NCI-H774 (cell line): ENCODE measurements around the gene GAREM1.
"Not testable (repeated sequence)": the region's sequence is repeated elsewhere in the genome, so short reads cannot be mapped to it uniquely, and the experiment has no call there.

Source experiments
- DNase-seq: peaks from one replicate; lab custom pipeline; 2025; lab: John Stamatoyannopoulos, UW

GAREM1 gene

DNA sequence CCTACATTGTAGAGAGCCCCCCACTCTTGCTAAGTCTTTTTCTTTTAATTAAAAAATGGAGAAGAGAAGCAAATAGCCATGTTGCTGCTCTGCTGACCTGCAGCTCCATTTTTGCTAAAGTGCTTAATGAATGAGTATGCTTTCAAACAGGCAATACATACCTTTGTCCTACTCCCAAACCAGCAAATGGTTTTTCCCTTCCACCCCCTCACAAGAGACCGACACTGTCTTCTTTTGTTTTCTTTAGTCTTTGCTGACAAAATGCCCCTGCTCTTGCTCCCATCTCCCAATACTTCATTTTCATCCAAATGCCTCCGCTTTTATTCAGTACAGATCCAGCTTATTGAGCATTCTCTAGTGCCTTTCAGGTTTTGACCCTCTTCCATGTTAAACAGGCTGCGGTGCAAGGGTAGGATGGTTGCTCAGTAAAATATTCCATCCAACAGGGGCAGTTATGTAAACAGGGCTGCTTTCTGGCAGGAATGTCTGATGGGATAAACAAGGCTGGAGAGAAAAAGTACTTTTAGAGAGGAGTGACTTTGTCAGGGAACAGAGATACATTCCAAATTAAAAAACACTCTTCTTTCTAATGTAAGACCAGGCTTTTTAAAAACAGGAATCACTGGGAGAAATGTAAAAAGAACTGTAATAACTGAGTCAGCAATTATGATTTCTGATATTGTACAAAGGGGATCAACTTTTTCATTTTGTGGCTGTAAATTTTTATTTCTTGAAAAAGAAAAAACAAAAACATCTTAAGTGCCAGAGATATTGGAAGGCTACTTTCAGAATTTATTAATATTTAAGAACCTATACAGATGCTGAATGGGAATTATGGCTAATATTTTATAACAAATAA lies 144.0 kb downstream of the GAREM1 start:
- DNase-seq, result no peak

DNA sequence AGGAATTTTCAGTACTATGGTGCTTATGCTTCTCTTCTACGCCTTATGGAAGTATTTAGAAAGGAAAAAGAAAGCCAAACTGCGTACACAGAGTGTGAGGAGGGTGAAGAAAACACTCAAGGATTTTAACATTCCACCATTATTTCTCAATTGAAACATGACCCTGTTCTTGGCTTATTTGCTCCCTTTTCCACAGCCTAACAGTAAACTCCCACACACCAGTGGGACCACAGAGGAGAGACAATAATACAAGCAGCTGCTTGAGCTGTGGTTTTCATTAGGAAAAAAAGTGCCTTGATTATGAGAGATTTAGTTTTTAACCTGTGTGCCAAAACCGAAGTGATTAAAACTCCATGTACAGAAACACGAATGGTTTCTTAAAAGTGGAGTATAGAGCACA lies 146.5 kb downstream of the GAREM1 start:
- no peak for DNase-seq

DNA sequence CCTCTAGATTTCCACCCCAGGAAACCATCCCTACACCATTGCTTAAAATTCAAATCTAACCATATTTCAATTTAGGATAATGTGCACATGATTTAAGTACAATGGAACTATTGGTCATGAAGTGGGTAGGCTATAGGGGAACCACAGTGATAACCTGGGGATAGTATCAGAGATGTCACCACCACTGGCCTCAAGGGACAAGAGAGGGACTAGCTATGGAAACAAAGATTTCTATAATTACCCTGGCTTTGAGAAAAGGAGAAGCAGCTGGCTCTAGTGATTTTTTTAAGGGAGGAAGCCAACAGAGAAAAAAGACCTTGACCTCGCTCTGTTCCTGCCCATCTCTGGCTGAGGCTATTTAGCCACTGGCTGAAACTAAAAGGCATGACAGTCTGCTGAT lies 148.9 kb downstream of the GAREM1 start:
- no peak for DNase-seq

DNA sequence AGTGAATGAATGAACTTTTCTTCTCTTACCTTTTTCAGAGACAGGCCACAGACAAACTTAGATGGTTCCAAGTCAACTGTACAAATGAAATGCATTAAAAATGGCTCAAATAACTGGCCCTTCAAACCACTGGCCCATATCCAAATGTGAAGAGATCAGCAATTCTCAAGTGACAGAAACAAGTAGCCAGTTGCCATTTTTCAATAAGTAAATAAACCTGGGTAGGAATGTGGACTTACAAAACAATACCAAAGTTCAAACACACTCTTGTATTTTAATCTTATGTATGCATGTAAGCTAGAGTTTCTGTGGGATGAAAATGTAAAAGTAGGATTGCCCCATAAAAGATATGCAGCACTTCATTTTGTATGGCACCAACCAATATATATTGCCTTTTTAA lies 151.6 kb downstream of the GAREM1 start:
- no peak for DNase-seq

DNA sequence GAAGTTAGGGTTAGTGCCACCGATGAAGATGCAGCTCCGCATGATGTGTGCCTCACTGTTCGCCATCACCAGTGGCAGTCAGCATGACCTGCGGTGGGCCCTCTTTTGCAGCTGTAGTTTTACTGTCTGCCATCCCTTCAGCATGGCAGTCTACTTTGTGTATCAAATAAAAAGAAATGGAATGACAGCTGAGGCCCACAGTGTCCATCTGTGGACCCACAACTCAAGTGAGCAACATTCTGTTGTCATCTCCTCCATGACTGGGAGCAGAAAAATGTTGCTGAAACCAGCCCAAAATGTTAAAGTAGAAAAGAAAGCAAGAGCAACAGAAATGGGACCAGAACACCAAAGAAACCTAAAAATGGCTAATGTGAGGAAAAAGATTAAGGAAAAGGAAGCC lies 152.1 kb downstream of the GAREM1 start:
- no peak for DNase-seq

DNA sequence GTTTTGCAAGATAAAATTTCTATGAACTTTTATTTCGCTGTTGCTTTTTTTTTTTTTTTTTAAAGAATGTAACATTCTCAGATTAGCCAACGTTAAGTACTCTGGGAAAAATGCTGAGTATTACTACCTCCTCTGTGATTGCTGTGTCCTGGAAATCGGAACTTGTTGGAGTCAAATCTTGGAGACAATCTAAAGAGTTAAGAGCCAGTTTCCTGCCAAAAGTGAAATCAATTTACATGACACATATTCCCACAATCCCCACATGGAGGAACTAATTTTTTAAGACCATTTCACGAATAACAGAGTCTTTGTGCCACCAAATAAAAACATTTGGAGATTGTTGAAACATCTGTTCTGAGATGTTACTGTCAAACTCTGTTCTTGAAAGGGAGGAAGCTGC lies 153.0 kb downstream of the GAREM1 start:
- DNase-seq, result no peak

DNA sequence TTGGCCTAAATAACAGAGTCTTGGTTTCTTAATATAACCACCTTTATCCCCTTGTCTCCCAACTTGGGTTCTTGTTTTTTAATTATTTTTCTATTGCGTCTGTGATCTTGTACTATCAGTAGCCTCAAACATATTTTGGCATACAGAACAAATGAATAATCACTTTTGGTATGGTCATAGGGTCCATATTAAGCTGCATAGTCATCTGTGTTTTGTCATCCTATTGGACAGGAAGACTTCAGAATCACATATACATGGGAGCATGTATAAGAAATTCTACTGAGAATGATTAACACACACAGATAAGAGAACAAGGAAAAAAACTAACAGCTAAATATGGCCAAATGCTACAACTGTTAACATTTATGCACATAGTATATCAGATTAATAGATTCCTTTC lies 154.8 kb downstream of the GAREM1 start:
- no peak for DNase-seq

DNA sequence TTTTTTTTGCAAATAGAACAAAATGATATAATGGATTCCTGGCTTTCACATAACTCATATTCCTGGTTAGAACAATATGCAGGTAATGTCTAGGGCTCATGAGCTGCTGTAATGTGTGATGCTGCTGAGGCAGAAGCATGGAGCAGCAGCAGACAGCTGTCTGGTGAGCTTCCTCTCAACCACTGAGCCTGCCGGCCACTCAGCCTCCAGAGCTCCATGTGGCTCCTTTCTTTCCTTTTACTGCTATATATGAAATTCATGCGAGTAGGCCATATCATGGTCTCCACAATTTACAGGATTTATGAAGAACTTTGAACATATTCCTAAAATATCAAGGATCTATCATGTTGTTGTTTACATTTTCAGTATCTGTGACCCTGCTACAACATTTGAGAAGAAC lies 159.9 kb downstream of the GAREM1 start:
- DNase-seq, result no peak

DNA sequence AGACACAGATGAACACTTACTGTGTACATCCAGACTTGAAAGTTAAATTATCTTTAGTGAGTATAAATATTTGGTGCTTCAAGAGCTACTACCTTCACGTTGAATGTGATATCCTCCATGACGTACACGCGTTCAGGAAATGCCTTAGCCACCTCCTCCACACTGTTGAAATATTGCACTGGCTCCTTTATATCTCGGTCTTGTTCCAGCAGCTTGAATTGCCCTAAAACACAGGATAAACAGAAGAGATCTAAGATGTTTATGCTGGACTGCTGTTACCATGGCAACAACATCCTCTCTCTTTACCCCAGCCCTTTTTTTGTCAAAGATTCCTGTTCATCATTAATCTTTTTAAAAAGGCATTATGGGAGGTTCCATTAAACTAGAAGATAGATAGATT lies 160.6 kb downstream of the GAREM1 start:
- DNase-seq, result no peak

DNA sequence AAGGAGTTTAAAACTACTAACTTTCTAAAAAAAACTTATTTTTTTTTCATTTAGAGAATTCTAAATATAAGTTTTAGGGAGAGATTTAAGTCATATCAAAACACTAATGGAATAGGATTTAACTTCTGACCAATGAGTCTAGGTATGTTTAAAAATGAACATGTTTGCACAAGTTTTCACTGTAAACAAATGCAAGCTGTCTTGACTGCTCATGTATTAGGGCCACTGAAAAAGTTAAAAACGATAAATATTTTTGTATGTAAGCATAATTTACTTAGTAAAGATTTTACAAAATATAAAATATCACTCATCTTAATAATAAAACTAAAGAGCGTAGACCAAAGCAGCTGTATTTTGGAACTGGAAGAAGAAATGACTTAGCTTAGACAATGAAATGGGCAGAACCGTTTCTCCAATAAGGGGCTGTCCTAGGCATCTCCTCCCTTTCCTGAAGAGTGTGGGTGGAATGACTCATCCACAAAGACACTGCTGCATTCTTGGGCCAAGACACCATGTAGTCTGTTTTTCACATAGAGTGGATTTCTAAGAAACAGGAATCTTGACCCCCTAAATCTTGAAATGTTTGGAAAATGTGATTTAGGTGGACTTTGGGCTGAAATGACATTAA lies 162.1 kb downstream of the GAREM1 start:
- DNase-seq, result no peak

DNA sequence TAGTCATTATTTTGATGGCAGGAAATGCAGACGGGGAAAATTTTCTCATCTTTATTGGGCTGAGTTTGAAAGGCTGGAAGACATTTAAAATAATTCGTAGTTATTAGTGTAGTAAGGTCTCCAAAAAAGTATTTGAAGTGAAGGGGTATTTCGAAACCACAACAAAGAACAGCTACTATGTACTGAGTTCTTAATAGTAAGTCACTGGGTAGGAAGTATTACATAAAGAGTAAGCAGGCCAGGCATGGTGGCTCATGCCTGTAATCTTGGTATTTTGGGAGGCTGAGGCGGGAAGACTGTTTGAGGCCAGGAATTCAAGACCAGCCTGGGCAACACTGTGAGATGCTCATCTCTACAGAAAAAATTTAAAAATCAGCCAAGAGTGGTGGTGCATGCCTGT lies 167.3 kb downstream of the GAREM1 start:
- DNase-seq, result no peak

DNA sequence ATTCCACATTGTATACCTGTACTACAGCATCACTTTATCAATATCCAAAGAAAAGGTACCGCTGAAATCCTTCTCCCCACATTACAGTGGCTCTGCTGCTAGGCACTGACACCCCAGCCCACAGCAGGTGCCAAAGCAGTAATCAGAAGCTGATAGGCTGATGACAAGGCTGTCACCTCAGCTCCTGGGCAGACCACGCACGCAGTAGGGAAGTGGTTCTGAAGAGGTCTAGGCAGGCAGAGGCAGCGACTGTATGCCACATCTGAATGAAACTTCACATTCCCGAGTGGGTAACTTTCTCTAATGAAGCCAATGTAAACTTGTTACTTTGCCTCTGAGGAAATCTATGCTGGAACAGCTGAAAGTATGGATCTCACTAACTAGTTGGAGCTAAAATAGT lies 167.9 kb downstream of the GAREM1 start:
- DNase-seq, result no peak

DNA sequence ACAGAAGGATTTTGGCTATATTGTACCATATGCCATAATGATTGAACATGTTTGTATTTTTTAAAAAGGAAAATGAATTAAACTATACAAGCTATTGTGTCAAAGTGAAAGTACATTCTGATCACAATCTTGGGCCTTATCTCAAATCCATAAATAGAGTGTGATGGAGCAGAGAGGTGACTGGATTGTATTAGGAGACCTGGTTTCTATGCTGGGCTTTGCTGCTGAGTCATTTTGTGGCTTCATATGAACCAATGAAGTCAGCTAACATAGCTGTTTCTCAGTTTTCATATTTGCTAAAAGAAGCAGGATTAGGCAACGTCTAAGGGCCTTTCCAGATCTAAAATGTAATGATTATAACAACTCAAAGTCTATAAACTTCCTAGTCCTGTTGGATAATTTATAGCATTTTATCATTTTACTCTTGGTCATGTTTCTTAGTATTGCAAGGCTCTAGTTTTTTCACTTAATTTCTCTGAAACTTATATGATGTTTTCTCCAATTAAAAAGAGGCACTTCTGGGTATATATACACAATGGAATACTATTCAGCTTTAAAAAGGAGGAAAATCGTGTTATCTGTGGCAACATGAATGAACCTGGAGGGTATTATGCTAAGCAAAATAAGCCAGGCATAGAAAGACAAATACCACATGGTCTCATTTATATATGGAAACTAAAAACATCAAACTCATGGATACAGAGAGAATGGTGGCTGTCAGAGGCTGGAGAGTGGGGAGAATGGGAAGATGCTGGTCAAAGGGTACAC lies 168.5 kb downstream of the GAREM1 start:
- no peak for DNase-seq

DNA sequence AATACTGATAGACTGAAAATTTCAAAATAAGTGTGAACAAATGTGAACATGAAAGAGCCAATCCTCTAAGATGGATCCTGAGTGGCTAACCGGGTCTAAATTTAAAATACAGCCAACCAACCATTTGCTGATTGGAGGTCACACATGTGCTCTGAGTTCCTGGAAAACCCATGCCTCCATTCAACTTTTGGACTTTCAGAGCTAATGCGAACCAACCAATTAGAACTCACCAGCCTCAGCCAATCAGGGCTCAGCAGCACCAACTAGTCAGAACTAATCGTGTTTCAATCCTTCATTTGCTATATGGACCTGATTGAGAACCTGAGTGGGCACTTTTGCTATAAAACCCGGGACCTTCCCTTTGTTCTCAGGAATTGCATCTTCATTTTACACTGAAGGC lies 169.3 kb downstream of the GAREM1 start:
- DNase-seq, result no peak

DNA sequence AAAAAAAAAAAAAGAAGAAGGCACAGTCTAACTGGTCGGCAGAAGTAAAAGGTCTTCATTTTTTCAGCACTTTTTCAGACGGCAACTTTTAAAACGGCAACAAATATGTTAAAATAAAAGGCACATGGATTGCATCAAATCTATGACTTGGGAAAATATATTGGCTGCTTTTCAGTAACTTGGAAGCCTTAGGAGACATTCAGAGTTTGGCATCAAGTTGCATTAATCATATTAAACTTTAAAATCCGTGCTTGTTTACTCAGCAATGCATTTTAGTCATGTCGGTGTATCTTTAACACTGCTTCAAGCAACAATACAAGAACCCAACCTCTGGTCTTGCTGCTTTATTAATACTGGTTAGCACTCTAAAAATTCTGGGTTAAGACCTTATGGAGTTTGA lies 169.8 kb downstream of the GAREM1 start:
- DNase-seq, result no peak

DNA sequence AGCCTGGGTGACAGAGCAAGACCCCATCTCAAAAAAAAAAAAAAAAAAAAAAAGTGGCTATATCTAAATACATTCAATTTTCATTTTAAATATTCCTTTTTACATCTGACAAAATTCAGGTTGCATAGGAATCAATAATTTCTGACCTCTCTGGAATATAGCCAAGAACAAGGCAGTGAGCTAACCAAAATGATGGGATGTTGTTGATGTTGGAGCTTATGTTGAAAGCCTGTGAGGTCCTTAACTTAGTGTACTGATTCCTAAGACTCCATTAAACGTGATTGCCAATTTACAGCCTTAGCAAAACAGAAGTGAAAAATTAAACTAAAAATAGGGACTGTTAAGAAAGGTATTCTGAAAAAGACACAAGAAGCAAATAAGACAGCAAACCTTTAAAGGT lies 171.2 kb downstream of the GAREM1 start:
- DNase-seq, result no peak

DNA sequence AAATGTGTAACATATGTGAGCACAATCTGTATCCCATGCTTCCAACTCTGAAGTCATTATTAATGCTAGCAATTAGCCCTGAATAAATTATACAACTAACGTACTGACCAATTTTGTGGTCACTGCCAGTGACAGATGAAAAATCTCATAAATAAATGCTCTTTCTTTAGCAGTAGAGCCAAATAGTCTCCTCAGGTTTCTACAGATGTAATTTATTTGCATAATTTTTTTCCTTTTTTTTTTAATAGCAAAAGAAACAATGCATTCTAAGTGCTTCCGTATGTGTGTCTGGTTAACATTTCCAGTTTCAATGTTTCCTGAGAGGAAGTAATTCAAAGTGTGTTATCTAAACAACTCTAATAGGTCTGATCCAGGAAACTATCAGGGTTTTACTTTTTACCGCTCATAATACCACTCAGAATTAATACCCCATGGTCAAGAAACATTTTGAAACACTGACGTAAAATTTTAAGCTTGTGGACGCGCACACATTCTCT lies 172.5 kb downstream of the GAREM1 start:
- DNase-seq, result no peak

DNA sequence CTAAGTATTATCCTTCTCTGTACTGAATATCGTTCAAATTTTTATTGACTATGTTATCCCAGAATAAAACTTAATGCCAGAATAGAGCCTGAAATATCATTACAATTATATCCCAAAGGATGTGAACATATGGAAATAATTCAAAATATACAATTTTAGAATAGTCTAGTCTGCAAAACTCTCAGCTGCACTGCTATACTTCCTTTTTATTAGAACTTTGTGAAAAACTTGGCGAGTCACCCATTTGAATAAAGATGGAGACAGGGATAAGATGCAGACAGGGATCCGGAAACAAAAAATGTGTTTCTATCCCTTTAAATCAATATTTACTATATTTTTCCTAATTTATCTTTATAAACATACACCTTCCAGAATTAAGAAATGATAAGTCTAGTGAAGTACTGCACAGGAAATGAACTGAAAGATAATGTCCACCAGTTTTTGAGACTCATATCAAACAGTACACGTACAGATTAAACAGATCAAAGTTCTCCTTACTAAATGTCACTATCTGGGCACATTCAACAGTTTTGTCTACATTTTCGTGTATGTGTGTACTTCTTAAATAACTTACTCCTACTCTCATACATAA lies 173.0 kb downstream of the GAREM1 start:
- no peak for DNase-seq

DNA sequence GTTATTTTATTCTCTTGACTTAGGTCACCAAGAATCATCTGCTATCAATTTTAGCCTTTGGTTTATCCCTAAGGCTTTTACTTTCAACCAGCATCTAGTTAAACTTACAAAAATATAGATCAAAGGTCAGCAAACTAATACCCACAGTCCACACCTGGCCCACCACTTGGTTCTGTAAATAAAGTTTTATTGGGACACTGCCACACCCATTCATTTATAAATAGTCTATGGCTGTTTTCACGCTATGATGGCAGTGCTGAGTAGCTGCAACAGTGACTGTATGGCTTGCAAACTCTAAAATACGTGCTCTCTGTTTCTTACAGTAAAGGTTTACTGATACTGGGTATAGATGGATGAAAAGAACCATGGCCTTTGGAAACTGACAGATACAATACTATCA lies 173.8 kb downstream of the GAREM1 start:
- DNase-seq, result no peak

DNA sequence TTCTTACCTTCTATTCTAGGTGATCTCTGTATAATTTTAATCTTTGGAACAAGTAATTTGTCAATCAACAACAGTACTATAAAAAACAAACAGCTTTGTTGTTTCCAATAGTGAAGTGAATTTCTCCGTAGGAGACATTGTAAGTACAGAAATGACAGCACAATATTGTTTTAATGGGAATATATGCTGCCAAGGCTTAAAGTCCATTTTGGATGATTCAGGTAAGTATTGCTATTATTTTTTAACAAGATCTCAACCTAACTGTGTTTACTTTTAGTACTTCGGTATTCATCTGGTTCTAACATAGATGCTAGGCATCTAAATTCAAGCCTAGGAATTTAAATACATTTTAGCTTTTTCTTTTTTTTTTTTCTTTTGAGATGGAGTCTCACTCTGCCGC lies 175.1 kb downstream of the GAREM1 start:
- no peak for DNase-seq

DNA sequence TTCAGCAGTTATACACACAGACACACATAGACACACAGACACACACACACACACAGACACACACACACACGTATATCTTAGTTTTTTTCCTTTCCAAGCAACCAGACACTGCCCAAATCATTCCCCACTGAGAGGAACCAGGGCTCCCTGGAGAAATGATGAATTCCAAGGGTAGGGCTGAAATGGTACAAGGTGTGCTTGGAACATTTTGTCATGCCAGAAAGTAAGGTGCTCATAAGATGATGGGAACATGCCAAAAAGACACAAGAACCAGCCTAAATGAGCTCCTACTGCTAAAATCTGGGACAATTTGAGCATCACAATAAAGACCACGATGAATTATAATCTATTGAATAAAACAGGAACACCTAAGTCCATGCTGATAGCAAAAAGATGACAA lies 177.6 kb downstream of the GAREM1 start:
- DNase-seq, result no peak

DNA sequence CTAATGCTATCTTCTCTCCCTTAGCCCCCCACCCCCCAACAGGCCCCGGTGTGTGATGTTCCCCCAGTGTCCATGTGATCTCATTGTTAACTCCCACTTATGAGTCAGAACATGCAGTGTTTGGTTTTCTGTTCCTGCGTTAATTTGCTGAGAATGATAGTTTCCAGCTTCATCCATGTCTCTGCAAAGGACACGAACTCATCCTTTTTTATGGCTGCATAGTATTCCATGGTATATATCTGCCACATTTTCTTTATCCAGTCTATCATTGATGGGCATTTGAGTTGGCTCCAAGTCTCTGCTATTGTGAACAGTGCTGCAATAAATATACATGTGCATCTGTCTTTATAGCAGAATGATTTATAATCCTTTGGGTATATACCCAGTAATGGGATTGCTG lies 179.1 kb downstream of the GAREM1 start:
- not testable (repeated sequence) for DNase-seq

DNA sequence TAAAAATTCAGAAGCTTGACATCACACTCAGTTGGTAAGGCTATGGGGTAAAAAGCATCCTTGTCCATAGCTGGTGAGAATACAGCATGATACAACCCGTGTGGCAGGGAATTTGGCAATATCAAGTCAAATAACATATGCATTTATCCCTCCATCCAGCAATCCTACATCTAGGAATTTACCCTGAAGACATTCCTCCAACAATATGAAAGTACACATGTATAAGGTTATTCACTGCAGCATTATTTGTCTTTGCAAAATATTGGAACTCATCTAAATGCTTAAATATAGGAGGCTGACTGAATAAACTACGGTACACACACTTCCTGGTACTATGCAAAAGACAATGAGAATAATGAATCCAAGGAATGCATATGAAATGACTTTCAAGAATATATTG lies 179.9 kb downstream of the GAREM1 start:
- DNase-seq, result no peak
